ENCODE results near the gene TMED7. TPM values are rescaled to one million over a fixed set of nuclear protein-coding genes. Genes with fewer than 3 reads are reported as not detected.

TMED7 gene
- total and polyA plus RNA-seq, 8 donors, result 73.9 to 115 (median 81.7) TPM

DNA sequence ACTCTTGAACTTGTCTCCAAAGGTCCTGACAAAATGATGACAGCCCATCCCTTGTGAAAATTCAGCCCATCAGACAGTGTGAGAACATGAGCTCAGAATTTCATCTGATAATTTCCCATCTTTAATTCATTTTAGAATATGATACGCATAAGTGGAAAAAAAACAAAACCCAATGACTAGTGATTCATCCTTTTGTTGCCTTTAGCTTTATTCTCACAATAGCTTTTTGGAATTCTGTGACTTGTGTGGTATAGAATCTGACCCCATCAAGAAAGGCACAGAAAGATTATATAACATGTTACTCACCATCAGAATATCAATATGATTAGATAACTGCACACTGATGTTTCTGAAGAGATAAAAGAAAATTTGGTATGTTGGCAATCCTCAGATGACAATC lies 16.1 kb upstream of the TMED7 start:
- H3K4me1 ChIP-seq, result no peaks in the 10 kb centered on the region
- H3K27me3 ChIP-seq, result peaks cover 0 to 10% of the 10 kb centered on the region in 2 donors
- intact Hi-C loops (cut with DNase I), result no loop called here
- no peaks in the 10 kb centered on the region for H3K36me3 ChIP-seq
- ATAC-seq, result no peak
- no peaks in the 10 kb centered on the region for H3K9me3 ChIP-seq
- H3K4me3 ChIP-seq, result no peak overlapping the region
- no peak overlapping the region for H3K27ac ChIP-seq
- TF ChIP-seq, protein P1, sequence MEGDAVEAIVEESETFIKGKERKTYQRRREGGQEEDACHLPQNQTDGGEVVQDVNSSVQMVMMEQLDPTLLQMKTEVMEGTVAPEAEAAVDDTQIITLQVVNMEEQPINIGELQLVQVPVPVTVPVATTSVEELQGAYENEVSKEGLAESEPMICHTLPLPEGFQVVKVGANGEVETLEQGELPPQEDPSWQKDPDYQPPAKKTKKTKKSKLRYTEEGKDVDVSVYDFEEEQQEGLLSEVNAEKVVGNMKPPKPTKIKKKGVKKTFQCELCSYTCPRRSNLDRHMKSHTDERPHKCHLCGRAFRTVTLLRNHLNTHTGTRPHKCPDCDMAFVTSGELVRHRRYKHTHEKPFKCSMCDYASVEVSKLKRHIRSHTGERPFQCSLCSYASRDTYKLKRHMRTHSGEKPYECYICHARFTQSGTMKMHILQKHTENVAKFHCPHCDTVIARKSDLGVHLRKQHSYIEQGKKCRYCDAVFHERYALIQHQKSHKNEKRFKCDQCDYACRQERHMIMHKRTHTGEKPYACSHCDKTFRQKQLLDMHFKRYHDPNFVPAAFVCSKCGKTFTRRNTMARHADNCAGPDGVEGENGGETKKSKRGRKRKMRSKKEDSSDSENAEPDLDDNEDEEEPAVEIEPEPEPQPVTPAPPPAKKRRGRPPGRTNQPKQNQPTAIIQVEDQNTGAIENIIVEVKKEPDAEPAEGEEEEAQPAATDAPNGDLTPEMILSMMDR (IDR thresholded peaks at IDR 0.05), result no peak
- no peak for DNase-seq

DNA sequence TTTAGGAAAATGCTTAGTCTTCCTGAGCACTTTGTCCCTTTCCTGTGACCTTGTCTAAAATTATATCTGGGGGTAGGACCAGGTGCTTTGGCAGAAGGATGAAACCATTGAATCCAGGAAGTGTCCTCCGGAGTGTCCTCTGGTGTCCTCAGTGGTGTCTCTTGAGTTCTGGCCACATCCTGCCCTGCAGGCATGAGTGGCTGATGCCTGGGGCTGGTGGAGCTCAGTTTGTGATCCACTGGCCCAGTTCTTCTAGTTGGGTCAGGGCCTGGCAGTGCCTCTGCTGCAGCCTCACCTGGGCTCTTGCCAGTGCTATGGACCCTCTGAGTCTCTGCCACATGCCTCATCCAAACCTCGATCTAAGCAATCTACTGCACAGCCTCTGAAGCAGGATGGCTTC lies 14.4 kb upstream of the TMED7 start:
- no peaks in the 10 kb centered on the region for H3K36me3 ChIP-seq
- H3K4me3 ChIP-seq, result no peak overlapping the region
- no peak overlapping the region for H3K27ac ChIP-seq
- DNase-seq (no peak), ATAC-seq (no peak)
- intact Hi-C loops (cut with DNase I), result no loop called here
- TF ChIP-seq, protein P1 (IDR thresholded peaks at IDR 0.05), result no peak
- no peaks in the 10 kb centered on the region for H3K9me3 ChIP-seq
- H3K27me3 ChIP-seq, result peaks cover 0 to 10% of the 10 kb centered on the region in 2 donors
- no peaks in the 10 kb centered on the region for H3K4me1 ChIP-seq

DNA sequence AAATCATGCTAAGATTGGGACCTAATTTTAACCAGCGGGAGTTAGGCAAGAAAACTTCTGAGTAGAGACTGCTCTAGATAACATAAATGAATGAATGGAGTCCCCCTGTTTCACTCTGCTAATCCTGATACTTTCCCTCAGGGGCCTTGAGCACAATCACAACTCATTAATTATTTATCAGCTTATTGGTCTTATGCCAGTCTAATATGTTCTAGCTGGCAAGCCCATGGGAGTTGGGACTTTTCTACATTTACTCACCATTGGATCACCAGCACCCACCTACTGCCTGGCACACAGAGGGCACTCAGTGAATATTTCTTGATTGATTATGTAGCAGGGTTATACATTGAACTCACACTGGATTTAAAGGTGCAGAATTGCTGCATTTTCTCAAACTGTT lies 13.5 kb upstream of the TMED7 start:
- no peak for ATAC-seq
- H3K9me3 ChIP-seq, result no peaks in the 10 kb centered on the region
- intact Hi-C loops (cut with DNase I), result no loop called here

DNA sequence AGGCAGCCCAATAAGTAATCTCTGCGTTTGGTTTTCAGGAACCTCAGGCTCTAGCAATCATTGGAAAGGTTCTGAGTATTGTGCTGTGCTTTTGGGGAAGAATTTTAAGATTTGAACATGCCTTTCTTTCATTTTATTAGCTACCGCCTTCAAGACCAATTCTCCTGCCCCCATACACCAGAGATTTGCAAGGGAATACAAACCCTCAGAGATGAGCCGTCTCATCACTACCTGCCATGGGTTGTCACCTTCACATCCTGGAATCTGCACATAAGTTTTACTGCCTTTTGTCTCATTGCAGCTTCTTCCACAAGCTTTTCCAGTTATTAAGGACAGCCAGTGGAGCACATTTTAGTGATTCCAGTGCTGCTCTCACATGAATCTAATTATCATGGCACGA lies 11.7 kb upstream of the TMED7 start:
- intact Hi-C loops (cut with DNase I), result no loop called here
- no peak overlapping the region for H3K27ac ChIP-seq
- ATAC-seq, result no peak

More for the DNA sequence above, 13.5 kb upstream of the TMED7 start:
- Histone ChIP-seq H3K36me3 (no peaks in the 10 kb centered on the region), H3K4me1 (peaks cover 0 to 2% of the 10 kb centered on the region in 2 donors), H3K27ac (no peak overlapping the region), H3K4me3 (no peak overlapping the region), H3K27me3 (peaks cover 0 to 10% of the 10 kb centered on the region in 2 donors)
- TF ChIP-seq, protein P1 (IDR thresholded peaks at IDR 0.05), result no peak
- no peak for DNase-seq

DNA sequence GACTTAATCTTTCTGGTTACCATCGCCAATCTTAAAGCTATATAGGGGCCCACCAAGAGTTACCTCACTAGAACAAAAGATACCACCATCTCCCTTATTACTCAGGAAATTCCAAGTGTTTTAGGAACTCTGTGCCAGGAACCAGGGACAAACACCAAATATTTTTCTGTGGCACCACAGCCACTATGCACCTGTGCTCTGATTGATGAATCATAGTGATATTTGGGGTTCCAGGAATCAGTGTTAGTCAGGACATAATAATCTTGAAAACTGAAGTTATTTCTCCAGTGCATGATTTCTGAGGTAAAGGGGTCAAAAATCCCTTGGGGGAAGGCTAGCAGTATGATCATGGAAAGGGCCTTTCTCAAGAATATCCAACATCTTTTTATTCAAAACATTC lies 10.2 kb upstream of the TMED7 start:
- no peak overlapping the region for H3K4me3 ChIP-seq
- intact Hi-C loops (cut with DNase I), result no loop called here
- no peaks in the 10 kb centered on the region for H3K27me3 ChIP-seq
- no peaks in the 10 kb centered on the region for H3K9me3 ChIP-seq
- DNase-seq, result no peak
- TF ChIP-seq, protein P1 (IDR thresholded peaks at IDR 0.05), result no peak
- no peak for ATAC-seq
- H3K27ac ChIP-seq, result no peak overlapping the region
- H3K4me1 ChIP-seq, result peaks cover 2 to 9% of the 10 kb centered on the region in 2 donors
- no peaks in the 10 kb centered on the region for H3K36me3 ChIP-seq

More for the DNA sequence above, 11.7 kb upstream of the TMED7 start:
- no peak for DNase-seq
- Histone ChIP-seq H3K4me3 (no peak overlapping the region), H3K9me3 (no peaks in the 10 kb centered on the region), H3K4me1 (peaks cover 2 to 9% of the 10 kb centered on the region in 2 donors), H3K27me3 (no peaks in the 10 kb centered on the region), H3K36me3 (no peaks in the 10 kb centered on the region)
- TF ChIP-seq, protein P1 (IDR thresholded peaks at IDR 0.05), result no peak

All from left lung (tissue), 10 donors.